Upper lobe of left lung (tissue), 4 donors: ENCODE data around the gene SCP2.

ENCODE experiments used
- EP300 ChIP-seq, 4 donors: sonication (generic); formaldehyde crosslinking; IDR thresholded peaks; one replicate each; pipeline ENCODE4 v1.5.1; 2017; ENCODE audit warnings: antibody characterized with exemption in 4 of 4, control low read depth in 2 of 4
- POLR2A ChIP-seq, 4 donors: fragments of 450-650 bp; IDR thresholded peaks; one replicate each; pipeline ENCODE4 v1.5.1; 2016 to 2017; ENCODE audit warnings: antibody characterized with exemption in 4 of 4, mild to moderate bottlenecking in 2 of 4
- TF ChIP-seq, protein P1 (sequence below), 6 experiments: fragments of 450-650 bp in 4 of 6; fragments of 200-600 bp in 2 of 6; sonication (generic) in 2 of 6; IDR thresholded peaks; one replicate each; pipeline ENCODE4 v1.5.1; 2016 to 2019; ENCODE audit warnings: antibody characterized with exemption in 6 of 6

- TF ChIP-seq, protein P1, sequence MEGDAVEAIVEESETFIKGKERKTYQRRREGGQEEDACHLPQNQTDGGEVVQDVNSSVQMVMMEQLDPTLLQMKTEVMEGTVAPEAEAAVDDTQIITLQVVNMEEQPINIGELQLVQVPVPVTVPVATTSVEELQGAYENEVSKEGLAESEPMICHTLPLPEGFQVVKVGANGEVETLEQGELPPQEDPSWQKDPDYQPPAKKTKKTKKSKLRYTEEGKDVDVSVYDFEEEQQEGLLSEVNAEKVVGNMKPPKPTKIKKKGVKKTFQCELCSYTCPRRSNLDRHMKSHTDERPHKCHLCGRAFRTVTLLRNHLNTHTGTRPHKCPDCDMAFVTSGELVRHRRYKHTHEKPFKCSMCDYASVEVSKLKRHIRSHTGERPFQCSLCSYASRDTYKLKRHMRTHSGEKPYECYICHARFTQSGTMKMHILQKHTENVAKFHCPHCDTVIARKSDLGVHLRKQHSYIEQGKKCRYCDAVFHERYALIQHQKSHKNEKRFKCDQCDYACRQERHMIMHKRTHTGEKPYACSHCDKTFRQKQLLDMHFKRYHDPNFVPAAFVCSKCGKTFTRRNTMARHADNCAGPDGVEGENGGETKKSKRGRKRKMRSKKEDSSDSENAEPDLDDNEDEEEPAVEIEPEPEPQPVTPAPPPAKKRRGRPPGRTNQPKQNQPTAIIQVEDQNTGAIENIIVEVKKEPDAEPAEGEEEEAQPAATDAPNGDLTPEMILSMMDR (IDR thresholded peaks at IDR 0.05) = no peak
- no peak for TF ChIP-seq EP300 (IDR thresholded peaks at IDR 0.05)
- TF ChIP-seq POLR2A (IDR thresholded peaks at IDR 0.05) = no peak
Observed at GRCh38 chr1:53049574-53049967, 122.5 kb downstream of the SCP2 start.
